T-helper 1 cell (primary cell): Measurements from ENCODE around the gene ZBED1.

Experiments
- DNase-seq, 5 donors: peaks; one replicate each; pipeline ENCODE4 v3.0.0-alpha.2; 2012 to 2020

Gene ZBED1

DNA sequence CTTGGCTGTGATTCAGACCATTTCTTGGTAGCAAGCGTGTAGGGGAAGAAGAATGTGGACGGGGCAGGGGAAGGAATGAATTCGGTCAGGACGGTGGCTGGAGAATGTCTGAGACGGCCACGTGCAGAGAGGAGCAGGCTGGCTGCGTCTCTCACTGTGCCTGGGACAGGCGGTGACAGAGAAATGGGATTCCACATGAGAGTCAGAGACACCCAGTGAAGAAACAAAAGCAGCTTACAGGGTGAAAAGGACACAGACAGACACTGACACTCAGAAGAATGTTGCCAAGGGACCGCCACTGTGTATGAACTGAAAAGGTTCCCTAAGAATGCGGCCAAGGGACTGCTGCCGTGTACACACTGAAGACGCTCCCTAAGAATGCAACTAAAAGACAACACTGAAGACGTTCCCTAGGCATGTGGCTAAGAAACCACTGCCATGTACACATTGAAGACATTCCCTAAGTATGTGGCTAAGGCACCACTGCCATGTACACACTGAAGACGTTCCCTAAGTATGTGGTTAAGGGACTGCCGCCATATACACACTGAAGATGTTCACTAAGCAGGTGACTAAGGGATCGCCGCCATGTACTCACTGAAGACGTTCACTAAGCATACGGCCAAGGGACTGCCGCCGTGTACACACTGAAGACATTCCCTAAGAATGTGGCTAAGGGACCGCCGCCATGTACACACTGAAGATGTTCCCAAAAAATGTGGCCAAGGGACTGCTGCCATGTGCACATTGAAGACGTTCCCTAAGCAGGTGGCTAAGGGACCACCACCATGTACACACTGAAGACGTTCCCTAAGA, 49.1 kb downstream of the ZBED1 start:
- DNase-seq, result no peak

DNA sequence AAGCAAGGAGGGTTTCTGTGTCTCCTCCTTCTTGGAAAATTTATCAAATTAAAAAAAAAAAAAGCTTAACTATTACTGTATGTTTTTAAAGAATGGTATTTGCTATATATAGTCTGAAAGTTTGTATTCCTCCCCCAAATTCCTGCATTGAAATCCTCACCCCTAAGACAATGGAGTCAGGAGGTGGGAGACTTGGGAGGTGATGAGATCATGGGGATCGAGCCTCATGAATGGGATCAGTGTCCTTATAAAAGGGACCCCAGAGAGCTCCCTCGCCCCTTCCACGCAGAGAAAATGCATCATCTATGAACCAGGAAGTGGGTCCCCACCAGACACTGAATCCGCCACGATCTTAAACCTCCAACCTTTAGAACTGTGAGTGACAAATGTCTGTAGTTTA, 50.1 kb downstream of the ZBED1 start:
- DNase-seq, result no peak

DNA sequence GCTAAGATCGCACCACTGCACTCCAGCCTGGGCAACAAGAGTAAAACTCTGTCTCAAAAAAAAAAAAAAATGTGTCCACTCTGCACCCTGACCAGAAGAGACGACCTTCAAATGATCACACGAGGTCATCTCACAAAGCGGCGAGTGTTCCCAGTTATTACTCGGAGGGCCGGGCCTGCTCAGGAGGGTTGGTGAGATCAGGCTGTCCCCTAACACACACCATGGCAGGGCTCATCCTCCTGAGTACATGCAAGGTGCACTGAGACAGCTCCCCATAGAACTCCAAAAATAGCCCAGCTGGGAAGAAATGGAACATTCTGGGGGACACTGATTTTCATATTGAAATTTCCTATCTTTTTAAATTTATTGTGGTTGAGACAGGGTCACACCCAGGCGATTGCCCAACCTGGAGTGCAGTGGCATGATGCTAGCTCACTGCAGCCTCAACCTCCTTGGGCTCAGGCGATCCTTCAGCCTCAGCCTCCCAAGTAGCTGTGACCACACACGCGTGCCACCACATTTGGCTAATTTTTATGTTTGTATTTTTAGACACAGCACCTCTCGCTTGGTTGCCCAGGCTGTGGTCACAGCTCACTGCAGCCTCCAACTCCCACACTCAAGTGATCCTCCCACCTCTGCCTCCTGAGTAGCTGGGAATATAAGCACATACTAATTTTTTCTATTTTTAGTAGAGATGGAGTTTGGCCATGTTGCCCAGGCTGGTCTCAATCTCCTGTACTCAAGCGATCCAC, 51.5 kb downstream of the ZBED1 start:
- DNase-seq, result no peak

DNA sequence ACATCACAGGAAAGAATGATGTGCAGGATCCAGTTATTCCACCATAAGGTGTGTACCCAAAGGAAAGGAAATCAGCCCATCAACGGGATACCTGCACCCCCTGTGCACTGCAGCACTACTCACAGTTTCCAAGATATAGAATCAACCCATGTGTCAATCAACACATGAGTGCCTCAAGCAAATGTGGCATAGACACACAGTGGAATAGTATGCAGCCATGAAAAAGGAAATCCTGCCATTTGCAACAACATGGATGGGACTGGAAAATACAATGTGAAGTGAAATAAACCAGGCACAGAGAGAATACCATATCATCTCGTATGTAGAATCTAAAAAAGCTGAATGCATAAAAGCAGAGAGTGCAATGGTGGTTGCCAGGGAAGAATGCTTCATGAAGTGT, 53.3 kb downstream of the ZBED1 start:
- no peak for DNase-seq

DNA sequence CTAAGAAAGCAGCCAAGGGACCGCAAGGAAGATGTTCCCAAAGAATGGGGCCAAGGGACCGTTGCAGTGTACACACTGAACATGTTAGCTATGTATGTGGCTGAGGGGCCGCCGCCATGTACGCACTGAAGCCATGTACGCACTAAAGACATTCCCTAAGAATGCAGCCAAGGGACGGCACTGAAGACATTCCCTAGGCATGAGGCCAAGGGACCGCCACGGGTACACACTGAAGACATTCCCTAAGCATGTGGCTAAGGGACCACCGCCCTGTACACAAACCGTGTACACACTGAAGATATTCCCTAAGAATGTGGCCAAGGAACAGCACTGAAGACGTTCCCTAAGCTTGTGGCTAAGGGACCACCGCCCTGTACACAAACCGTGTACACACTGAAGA, 54.0 kb downstream of the ZBED1 start:
- DNase-seq, result no peak

DNA sequence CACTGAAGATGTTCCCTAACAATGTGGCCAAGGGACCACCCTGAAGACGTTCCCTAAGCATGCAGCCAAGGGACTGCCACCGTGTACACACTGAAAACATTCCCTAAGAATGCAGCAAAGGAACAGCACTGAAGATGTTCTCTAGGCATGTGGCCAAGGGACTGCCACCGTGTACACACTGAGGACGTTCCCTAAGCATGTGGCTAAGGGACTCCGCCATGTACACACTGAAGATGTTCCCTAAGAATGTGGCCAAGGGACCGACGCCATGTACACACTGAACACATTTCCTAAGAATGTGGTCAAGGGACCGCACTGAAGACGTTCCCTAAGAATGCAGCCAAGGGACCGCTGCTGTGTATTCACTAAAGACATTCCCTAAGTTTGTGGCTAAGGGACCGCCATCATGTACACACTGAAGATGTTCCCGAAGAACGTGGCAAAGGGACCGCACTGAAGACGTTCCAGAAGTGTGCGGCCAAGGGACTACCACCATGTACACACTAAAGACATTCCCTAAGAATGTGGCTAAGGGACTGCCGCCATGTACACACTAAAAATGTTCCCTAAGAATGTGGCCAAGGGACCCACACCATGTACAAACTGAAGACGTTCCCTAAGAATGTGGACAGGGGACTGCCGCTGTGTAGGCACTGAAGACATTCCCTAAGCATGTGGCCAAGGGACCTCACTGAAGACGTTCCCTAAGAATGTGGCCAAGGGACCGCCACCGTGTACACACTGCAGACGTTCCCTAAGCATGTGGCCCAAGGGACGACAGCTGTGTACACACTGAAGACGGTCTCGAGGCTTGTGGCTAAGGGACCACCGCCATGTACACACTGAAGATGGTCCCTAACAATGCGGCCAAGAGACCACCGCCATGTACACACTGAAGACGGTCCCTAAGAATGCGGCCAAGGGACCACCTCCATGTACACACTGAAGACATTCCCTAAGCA, 54.8 kb downstream of the ZBED1 start:
- DNase-seq, result no peak

DNA sequence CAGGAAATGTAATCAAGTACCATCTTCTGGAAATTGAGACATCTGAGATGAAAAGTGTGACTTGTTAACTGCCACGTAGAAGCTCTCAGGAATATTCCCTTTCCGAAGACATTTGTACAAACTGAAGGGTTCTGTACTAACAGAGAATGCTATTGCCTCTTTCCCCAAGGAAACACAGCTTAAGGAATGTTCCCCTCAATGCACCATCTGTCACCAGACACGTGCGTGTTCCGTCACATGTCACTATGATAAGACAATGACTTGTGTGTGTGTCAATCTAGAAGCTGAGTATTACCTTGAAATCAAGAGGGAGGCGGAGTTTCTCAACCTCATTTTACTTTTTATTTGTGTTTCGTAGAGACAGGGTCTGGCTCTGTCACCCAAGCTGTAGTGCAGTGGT, 58.1 kb downstream of the ZBED1 start:
- no peak for DNase-seq

DNA sequence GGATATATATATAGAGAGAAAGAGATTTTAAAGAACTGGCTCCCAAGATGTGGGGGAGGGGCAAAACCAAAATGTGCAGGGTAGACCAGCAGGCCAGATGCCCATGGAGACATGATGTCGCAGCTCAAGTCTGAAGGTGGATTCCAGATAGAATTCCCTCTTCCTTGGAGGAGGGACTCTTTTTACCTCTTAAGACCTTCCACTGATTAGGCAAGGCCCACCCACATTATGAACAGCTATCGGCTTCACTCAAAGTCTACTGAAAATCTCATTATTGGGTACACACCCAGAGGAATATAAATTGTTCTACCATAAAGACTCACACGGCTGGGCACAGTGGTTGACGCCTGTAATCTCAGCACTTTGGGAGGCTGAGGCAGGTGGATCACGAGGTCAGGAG, 59.3 kb downstream of the ZBED1 start:
- no peak for DNase-seq

DNA sequence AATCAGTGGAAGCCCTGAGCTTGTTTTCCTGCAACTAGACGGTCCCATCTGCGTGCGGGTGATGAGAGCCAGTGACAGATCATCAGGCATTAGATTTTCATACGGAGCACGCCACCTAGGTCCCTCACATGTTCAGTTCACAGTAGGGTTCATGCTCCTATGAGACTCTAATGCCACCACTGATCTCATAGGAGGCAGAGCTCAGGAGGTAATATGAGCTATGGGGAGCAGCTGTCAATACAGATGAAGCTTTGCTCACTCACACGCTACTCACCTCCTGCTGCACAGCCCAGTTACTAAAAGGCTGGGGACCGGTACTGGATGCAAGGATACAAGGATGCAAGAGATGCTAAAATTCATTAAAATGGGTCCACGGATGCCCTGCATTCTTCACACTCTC, 61.2 kb downstream of the ZBED1 start:
- DNase-seq, result no peak
